Activated naive CD8-positive, alpha-beta T cell treated with anti-CD3 and anti-CD28 coated beads, Interleukin-2, amount 50 U/mL, for 24 hours (primary cell): ENCODE measurements around the gene SND1.

ENCODE experiments used
- ATAC-seq: fragments of 150-1000 bp; cut with Tn5 transposase; one replicate; pipeline ENCODE4 v1.10.0; 2021
- DNase-seq: peaks from one replicate; pipeline ENCODE4 v3.0.0; 2021
- H3K27ac Mint-ChIP-seq: one replicate; pipeline ENCODE4 v1.8.0; 2021; ENCODE audit warnings: mild to moderate bottlenecking, mixed read lengths
- H3K27me3 Mint-ChIP-seq: one replicate; pipeline ENCODE4 v1.8.0; 2021; ENCODE audit warnings: mixed read lengths
- H3K36me3 Mint-ChIP-seq: one replicate; pipeline ENCODE4 v1.8.0; 2021; ENCODE audit warnings: low read depth, mixed read lengths
- H3K4me1 Mint-ChIP-seq: one replicate; pipeline ENCODE4 v1.8.0; 2021; ENCODE audit warnings: mixed read lengths
- H3K4me3 Mint-ChIP-seq: one replicate; pipeline ENCODE4 v1.8.0; 2021; ENCODE audit warnings: mild to moderate bottlenecking, moderate library complexity, mixed read lengths
- H3K9me3 Mint-ChIP-seq: one replicate; pipeline ENCODE4 v1.8.0; 2021; ENCODE audit warnings: mixed read lengths

SND1 gene

GRCh38 chr7:127862525-127862924, 210.5 kb downstream of the SND1 start:
- Mint-ChIP-seq H3K4me1 (peaks cover 57% of the 10 kb centered on the region), H3K27me3 (no peaks in the 10 kb centered on the region), H3K27ac (no peak overlapping the region), H3K36me3 (peaks cover 68% of the 10 kb centered on the region), H3K9me3 (no peaks in the 10 kb centered on the region), H3K4me3 (no peak overlapping the region)
- ATAC-seq: no peak
- DNase-seq: no peak

- no peak for ATAC-seq
- Mint-ChIP-seq H3K4me1 (peaks cover 52% of the 10 kb centered on the region), H3K9me3 (no peaks in the 10 kb centered on the region), H3K27me3 (no peaks in the 10 kb centered on the region), H3K36me3 (peaks cover 73% of the 10 kb centered on the region), H3K4me3 (no peak overlapping the region), H3K27ac (no peak overlapping the region)
- DNase-seq: no peak
Observed at GRCh38 chr7:127863082-127863481, 211.1 kb downstream of the SND1 start.

GRCh38 chr7:127865466-127865865, 213.5 kb downstream of the SND1 start:
- H3K27me3 Mint-ChIP-seq: no peaks in the 10 kb centered on the region
- H3K4me1 Mint-ChIP-seq: peaks cover 34% of the 10 kb centered on the region
- peaks cover 75% of the 10 kb centered on the region for H3K36me3 Mint-ChIP-seq
- H3K4me3 Mint-ChIP-seq: no peak overlapping the region
- no peak overlapping the region for H3K27ac Mint-ChIP-seq
- no peaks in the 10 kb centered on the region for H3K9me3 Mint-ChIP-seq
- ATAC-seq: no peak
- no peak for DNase-seq

GRCh38 chr7:127870231-127870907, 218.4 kb downstream of the SND1 start:
- Mint-ChIP-seq H3K9me3 (no peaks in the 10 kb centered on the region), H3K36me3 (peaks cover 52% of the 10 kb centered on the region), H3K27me3 (no peaks in the 10 kb centered on the region), H3K27ac (no peak overlapping the region), H3K4me1 (peaks cover 35% of the 10 kb centered on the region), H3K4me3 (no peak overlapping the region)
- no peak for ATAC-seq
- DNase-seq: no peak

- DNase-seq: no peak
- Mint-ChIP-seq H3K4me3 (no peak overlapping the region), H3K27me3 (no peaks in the 10 kb centered on the region), H3K4me1 (peaks cover 31% of the 10 kb centered on the region), H3K9me3 (no peaks in the 10 kb centered on the region), H3K36me3 (peaks cover 52% of the 10 kb centered on the region), H3K27ac (no peak overlapping the region)
- ATAC-seq: no peak
Observed at GRCh38 chr7:127871226-127871625, 219.2 kb downstream of the SND1 start.

GRCh38 chr7:127872122-127872521, 220.1 kb downstream of the SND1 start:
- no peaks in the 10 kb centered on the region for H3K27me3 Mint-ChIP-seq
- ATAC-seq: no peak

GRCh38 chr7:127873151-127873550, 221.2 kb downstream of the SND1 start:
- no peak overlapping the region for H3K4me3 Mint-ChIP-seq
- DNase-seq: no peak
- no peaks in the 10 kb centered on the region for H3K27me3 Mint-ChIP-seq
- H3K27ac Mint-ChIP-seq: no peak overlapping the region
- no peak for ATAC-seq
- peaks cover 33% of the 10 kb centered on the region for H3K36me3 Mint-ChIP-seq
- no peaks in the 10 kb centered on the region for H3K9me3 Mint-ChIP-seq
- H3K4me1 Mint-ChIP-seq: peaks cover 27% of the 10 kb centered on the region

More at GRCh38 chr7:127872122-127872521, 220.1 kb downstream of the SND1 start:
- DNase-seq: no peak
- H3K9me3 Mint-ChIP-seq: no peaks in the 10 kb centered on the region
- peaks cover 43% of the 10 kb centered on the region for H3K36me3 Mint-ChIP-seq
- no peak overlapping the region for H3K4me3 Mint-ChIP-seq
- no peak overlapping the region for H3K27ac Mint-ChIP-seq
- H3K4me1 Mint-ChIP-seq: peaks cover 27% of the 10 kb centered on the region

- Mint-ChIP-seq H3K27me3 (no peaks in the 10 kb centered on the region), H3K27ac (no peak overlapping the region), H3K4me1 (peaks cover 24% of the 10 kb centered on the region), H3K36me3 (peaks cover 25% of the 10 kb centered on the region), H3K9me3 (no peaks in the 10 kb centered on the region), H3K4me3 (no peak overlapping the region)
- DNase-seq (no peak), ATAC-seq (peak; percentile 84)
Observed at GRCh38 chr7:127873715-127874636, 222.0 kb downstream of the SND1 start.

- no peak for ATAC-seq
- Mint-ChIP-seq H3K4me1 (peaks cover 22% of the 10 kb centered on the region), H3K36me3 (peaks cover 21% of the 10 kb centered on the region), H3K4me3 (no peak overlapping the region), H3K9me3 (no peaks in the 10 kb centered on the region), H3K27me3 (no peaks in the 10 kb centered on the region), H3K27ac (no peak overlapping the region)
- DNase-seq: no peak
Observed at GRCh38 chr7:127874951-127875608, 223.1 kb downstream of the SND1 start.

- H3K4me1 Mint-ChIP-seq: peaks cover 33% of the 10 kb centered on the region
Observed at GRCh38 chr7:127876393-127876792, 224.4 kb downstream of the SND1 start.

GRCh38 chr7:127877951-127878350, 226.0 kb downstream of the SND1 start:
- H3K9me3 Mint-ChIP-seq: no peaks in the 10 kb centered on the region

More at GRCh38 chr7:127876393-127876792, 224.4 kb downstream of the SND1 start:
- ATAC-seq (no peak), DNase-seq (no peak)
- Mint-ChIP-seq H3K36me3 (peaks cover 22% of the 10 kb centered on the region), H3K27ac (no peak overlapping the region), H3K4me3 (no peak overlapping the region), H3K9me3 (no peaks in the 10 kb centered on the region), H3K27me3 (no peaks in the 10 kb centered on the region)

GRCh38 chr7:127878791-127879190, 226.8 kb downstream of the SND1 start:
- no peaks in the 10 kb centered on the region for H3K27me3 Mint-ChIP-seq
- peaks cover 25% of the 10 kb centered on the region for H3K4me1 Mint-ChIP-seq
- no peak overlapping the region for H3K27ac Mint-ChIP-seq
- H3K9me3 Mint-ChIP-seq: no peaks in the 10 kb centered on the region
- DNase-seq (no peak), ATAC-seq (no peak)
- no peak overlapping the region for H3K4me3 Mint-ChIP-seq
- H3K36me3 Mint-ChIP-seq: peaks cover 21% of the 10 kb centered on the region

More at GRCh38 chr7:127877951-127878350, 226.0 kb downstream of the SND1 start:
- Mint-ChIP-seq H3K4me1 (peaks cover 32% of the 10 kb centered on the region), H3K27me3 (no peaks in the 10 kb centered on the region), H3K36me3 (peaks cover 20% of the 10 kb centered on the region), H3K4me3 (no peak overlapping the region), H3K27ac (no peak overlapping the region)
- DNase-seq: no peak
- no peak for ATAC-seq

- ATAC-seq (no peak), DNase-seq (no peak)
- Mint-ChIP-seq H3K27ac (no peak overlapping the region), H3K27me3 (no peaks in the 10 kb centered on the region), H3K4me3 (no peak overlapping the region), H3K4me1 (peaks cover 19% of the 10 kb centered on the region), H3K36me3 (peaks cover 19% of the 10 kb centered on the region), H3K9me3 (no peaks in the 10 kb centered on the region)
Observed at GRCh38 chr7:127879436-127879835, 227.4 kb downstream of the SND1 start.

GRCh38 chr7:127879942-127880341, 227.9 kb downstream of the SND1 start:
- no peaks in the 10 kb centered on the region for H3K9me3 Mint-ChIP-seq
- peaks cover 20% of the 10 kb centered on the region for H3K36me3 Mint-ChIP-seq
- no peak overlapping the region for H3K4me3 Mint-ChIP-seq
- ATAC-seq: no peak
- H3K4me1 Mint-ChIP-seq: peaks cover 18% of the 10 kb centered on the region
- no peak for DNase-seq
- H3K27ac Mint-ChIP-seq: no peak overlapping the region
- no peaks in the 10 kb centered on the region for H3K27me3 Mint-ChIP-seq
